Sigmoid colon (tissue), 4 donors: ENCODE results near the gene NOTCH3.

ENCODE experiments used
- POLR2A ChIP-seq, 2 donors: fragments of 450-650 bp; IDR thresholded peaks; one replicate each; pipeline ENCODE4 v1.6.1; 2016; ENCODE audit warnings: antibody characterized with exemption in 2 of 2, mild to moderate bottlenecking in 2 of 2, moderate library complexity in 2 of 2
- POLR2AphosphoS5 ChIP-seq, 4 donors: sonication (generic); formaldehyde crosslinking; IDR thresholded peaks; one replicate each; pipeline ENCODE4 v1.6.1; 2017; ENCODE audit warnings: antibody characterized with exemption in 4 of 4
- TF ChIP-seq, protein P1 (sequence below), 4 experiments: fragments of 450-650 bp in 3 of 4; fragments of 200-600 bp in 1 of 4; IDR thresholded peaks; one replicate each; pipeline ENCODE4 v1.5.1; 2016 to 2019; ENCODE audit warnings: antibody characterized with exemption in 4 of 4, mild to moderate bottlenecking in 3 of 4, moderate library complexity in 2 of 4

DNA sequence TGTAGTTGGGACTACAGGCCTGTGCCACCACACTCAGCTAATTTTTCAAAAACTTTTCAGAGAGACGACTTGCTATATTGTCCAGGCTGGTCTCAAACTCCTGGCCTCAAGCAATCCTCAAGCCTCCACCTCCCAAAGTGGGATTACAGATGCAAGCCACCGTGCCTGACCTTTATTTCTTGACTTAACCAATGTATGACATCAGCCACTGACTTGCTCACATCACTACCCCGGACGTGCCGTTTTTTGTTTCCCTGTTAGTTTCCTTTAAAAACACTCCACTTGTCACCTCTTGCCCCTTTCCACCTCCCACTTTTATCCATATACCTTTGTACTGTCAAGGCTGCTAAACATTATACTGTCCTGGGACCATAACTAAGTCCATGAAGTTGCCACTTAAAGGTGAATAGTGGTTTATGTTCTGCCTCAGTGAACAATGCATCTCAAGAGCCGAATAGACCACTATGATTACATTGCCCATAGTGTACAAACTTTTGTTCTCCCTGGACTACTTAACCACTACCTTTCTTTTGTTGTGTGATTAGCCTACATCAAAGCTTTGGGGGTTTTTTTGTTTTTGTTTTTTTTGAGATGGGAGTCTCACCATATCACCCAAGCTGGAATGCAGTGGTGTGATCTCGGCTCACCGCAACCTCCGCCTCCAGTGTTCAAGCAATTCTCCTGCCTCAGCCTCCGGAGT is 33.8 kb upstream of the NOTCH3 start:
- TF ChIP-seq, protein P1, sequence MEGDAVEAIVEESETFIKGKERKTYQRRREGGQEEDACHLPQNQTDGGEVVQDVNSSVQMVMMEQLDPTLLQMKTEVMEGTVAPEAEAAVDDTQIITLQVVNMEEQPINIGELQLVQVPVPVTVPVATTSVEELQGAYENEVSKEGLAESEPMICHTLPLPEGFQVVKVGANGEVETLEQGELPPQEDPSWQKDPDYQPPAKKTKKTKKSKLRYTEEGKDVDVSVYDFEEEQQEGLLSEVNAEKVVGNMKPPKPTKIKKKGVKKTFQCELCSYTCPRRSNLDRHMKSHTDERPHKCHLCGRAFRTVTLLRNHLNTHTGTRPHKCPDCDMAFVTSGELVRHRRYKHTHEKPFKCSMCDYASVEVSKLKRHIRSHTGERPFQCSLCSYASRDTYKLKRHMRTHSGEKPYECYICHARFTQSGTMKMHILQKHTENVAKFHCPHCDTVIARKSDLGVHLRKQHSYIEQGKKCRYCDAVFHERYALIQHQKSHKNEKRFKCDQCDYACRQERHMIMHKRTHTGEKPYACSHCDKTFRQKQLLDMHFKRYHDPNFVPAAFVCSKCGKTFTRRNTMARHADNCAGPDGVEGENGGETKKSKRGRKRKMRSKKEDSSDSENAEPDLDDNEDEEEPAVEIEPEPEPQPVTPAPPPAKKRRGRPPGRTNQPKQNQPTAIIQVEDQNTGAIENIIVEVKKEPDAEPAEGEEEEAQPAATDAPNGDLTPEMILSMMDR (IDR thresholded peaks at IDR 0.05): no peak
- no peak for TF ChIP-seq POLR2AphosphoS5 (IDR thresholded peaks at IDR 0.05)
- no peak for TF ChIP-seq POLR2A (IDR thresholded peaks at IDR 0.05)
